WTC11 (cell line): Measurements from ENCODE around the gene SLIT1. TPM values are rescaled to one million over a fixed set of nuclear protein-coding genes. Genes with fewer than 3 reads are reported as not detected.

Source experiments
- ATAC-seq: fragments of 200-7000 bp; cut with Tn5 transposase; 2 replicates; pipeline ENCODE4 v1.10.0; 2021; ENCODE audit warnings: mild to moderate bottlenecking, moderate library complexity
- CTCF ChIA-PET: fragments of 300-600 bp; sonication (Branson Sonifier 250); formaldehyde crosslinking; loops from one replicate; lab custom pipeline; 2021; ENCODE audit warnings: antibody characterized with exemption; lab: Charles Lee
- POLR2A ChIA-PET: fragments of 350-600 bp; sonication (Branson Sonifier 250); formaldehyde crosslinking; loops from one replicate; lab custom pipeline; 2021; ENCODE audit warnings: antibody characterized with exemption; lab: Charles Lee
- DNase-seq: peaks from one replicate; pipeline ENCODE4 v3.0.0; 2021; ENCODE audit warnings: low spot score
- H3K27ac Mint-ChIP-seq: 2 replicates; pipeline ENCODE4 v1.8.0; 2021; ENCODE audit warnings: mixed read lengths
- H3K27me3 Mint-ChIP-seq: 2 replicates; pipeline ENCODE4 v1.8.0; 2021; ENCODE audit warnings: low read depth, mild to moderate bottlenecking, moderate library complexity, mixed read lengths
- H3K36me3 Mint-ChIP-seq: 2 replicates; pipeline ENCODE4 v1.8.0; 2021; ENCODE audit warnings: mixed read lengths
- H3K4me1 Mint-ChIP-seq: 2 replicates; pipeline ENCODE4 v1.8.0; 2022; ENCODE audit warnings: mixed read lengths
- H3K4me3 Mint-ChIP-seq: 2 replicates; pipeline ENCODE4 v1.8.0; 2021; ENCODE audit warnings: mild to moderate bottlenecking, moderate library complexity, mixed read lengths
- H3K9me3 Mint-ChIP-seq: 2 replicates; pipeline ENCODE4 v1.8.0; 2021; ENCODE audit warnings: mixed read lengths
- ATF3 ChIP-seq: sonication (generic); formaldehyde crosslinking; conservative IDR thresholded peaks from 2 replicates; pipeline ENCODE4 v1.8.1; 2022; ENCODE audit warnings: mild to moderate bottlenecking, missing genetic modification reagents
- E2F4 ChIP-seq: sonication (generic); formaldehyde crosslinking; IDR thresholded peaks from 2 replicates; pipeline ENCODE4 v1.8.1; 2022; ENCODE audit warnings: low read depth, mild to moderate bottlenecking, moderate library complexity, missing genetic modification reagents, borderline replicate concordance
- FOXP1 ChIP-seq: sonication (generic); formaldehyde crosslinking; IDR thresholded peaks from 2 replicates; pipeline ENCODE4 v1.8.0; 2022; ENCODE audit warnings: missing genetic modification reagents, mild to moderate bottlenecking, moderate library complexity, borderline replicate concordance
- HMGA2 ChIP-seq: fragments of 250-450 bp; sonication (Bioruptor Pico); IDR thresholded peaks from 2 replicates; pipeline ENCODE4 v1.4.0; 2021; ENCODE audit warnings: mild to moderate bottlenecking, moderate library complexity
- JUN ChIP-seq: sonication (generic); formaldehyde crosslinking; IDR thresholded peaks from 2 replicates; pipeline ENCODE4 v1.8.0; 2023; ENCODE audit warnings: mild to moderate bottlenecking, missing genetic modification reagents
- MYBL2 ChIP-seq: sonication (generic); formaldehyde crosslinking; IDR thresholded peaks from 2 replicates; pipeline ENCODE4 v1.8.1; 2023; ENCODE audit warnings: mild to moderate bottlenecking, moderate library complexity, missing genetic modification reagents
- NFE2L1 ChIP-seq: sonication (generic); formaldehyde crosslinking; IDR thresholded peaks from 2 replicates; pipeline ENCODE4 v1.8.1; 2023; ENCODE audit warnings: missing genetic modification reagents
- NR2C2 ChIP-seq: sonication (generic); formaldehyde crosslinking; IDR thresholded peaks from 2 replicates; pipeline ENCODE4 v1.8.0; 2022; ENCODE audit warnings: mild to moderate bottlenecking, missing genetic modification reagents
- PRDM15 ChIP-seq: sonication (generic); formaldehyde crosslinking; IDR thresholded peaks from 2 replicates; pipeline ENCODE4 v1.8.0; 2022; ENCODE audit warnings: missing genetic modification reagents
- RORB ChIP-seq: fragments of 250-450 bp; sonication (Bioruptor Pico); IDR thresholded peaks from 2 replicates; pipeline ENCODE4 v1.9.0; 2021; ENCODE audit warnings: mild to moderate bottlenecking
- ZMAT4 ChIP-seq: fragments of 250-450 bp; sonication (Bioruptor Pico); IDR thresholded peaks from 2 replicates; pipeline ENCODE4 v1.9.0; 2021; ENCODE audit warnings: mild to moderate bottlenecking
- ZNF138 ChIP-seq: sonication (generic); formaldehyde crosslinking; conservative IDR thresholded peaks from 2 replicates; pipeline ENCODE4 v1.8.1; 2022; ENCODE audit warnings: mild to moderate bottlenecking, moderate library complexity, missing genetic modification reagents
- ZNF219 ChIP-seq: sonication (generic); formaldehyde crosslinking; IDR thresholded peaks from 2 replicates; pipeline ENCODE4 v1.8.0; 2023; ENCODE audit warnings: missing genetic modification reagents, mild to moderate bottlenecking, borderline replicate concordance
- ZNF232 ChIP-seq: sonication (generic); formaldehyde crosslinking; IDR thresholded peaks from 2 replicates; pipeline ENCODE4 v1.8.0; 2022; ENCODE audit warnings: mild to moderate bottlenecking, missing genetic modification reagents
- ZNF263 ChIP-seq: sonication (generic); formaldehyde crosslinking; IDR thresholded peaks from 2 replicates; pipeline ENCODE4 v1.8.1; 2022; ENCODE audit warnings: low read depth, mild to moderate bottlenecking, moderate library complexity, missing genetic modification reagents
- ZNF532 ChIP-seq: fragments of 250-450 bp; sonication (Bioruptor Pico); IDR thresholded peaks from 2 replicates; pipeline ENCODE4 v1.9.0; 2021; ENCODE audit warnings: mild to moderate bottlenecking, borderline replicate concordance
- total RNA-seq: library from RNA; stranded (reverse); gene quantifications from 3 replicates; pipeline ENCODE4 v1.2.3, GENCODE V29; 2021

Gene SLIT1
- total RNA-seq, 1 experiment from 2014 or later: 1.6 TPM

GRCh38 chr10:97174276-97174775 is 11.4 kb downstream of the SLIT1 start (continued):
- TF ChIP-seq PRDM15 (CRISPR knock-in tag): no peak
- TF ChIP-seq ZNF263 (CRISPR knock-in tag): no peak

GRCh38 chr10:97173036-97173435 is 12.7 kb downstream of the SLIT1 start:
- Mint-ChIP-seq H3K36me3 (no peaks in the 10 kb centered on the region), H3K4me3 (no peak overlapping the region), H3K4me1 (peaks cover 10% of the 10 kb centered on the region; the same call in 1 of the 2 replicates), H3K27me3 (no peaks in the 10 kb centered on the region), H3K9me3 (no peaks in the 10 kb centered on the region), H3K27ac (no peak overlapping the region)
- no peak for DNase-seq
- ATAC-seq: no peak
- TF ChIP-seq ZNF232 (CRISPR knock-in tag): no peak
- TF ChIP-seq NR2C2 (CRISPR knock-in tag): no peak
- TF ChIP-seq ZNF532: no peak
- TF ChIP-seq E2F4 (CRISPR knock-in tag): no peak
- ChIA-PET CTCF (interaction anchor here (0.6 to 4.7 kb wide), 6 partner anchors 23 to 136 kb away, joined by 3 to 24 read pairs (median 6); no protein-coding TSS in a partner anchor), POLR2A (interaction anchor here (0.6 kb wide), 1 partner anchor 120 kb away, joined by 3 read pairs; no protein-coding TSS in a partner anchor)

- no peak overlapping the region for H3K27ac Mint-ChIP-seq
Observed at GRCh38 chr10:97171001-97171400, 14.8 kb downstream of the SLIT1 start.

More at GRCh38 chr10:97171001-97171400, 14.8 kb downstream of the SLIT1 start:
- H3K27me3 Mint-ChIP-seq: no peaks in the 10 kb centered on the region
- TF ChIP-seq JUN (CRISPR knock-in tag) (no peak), ZNF138 (CRISPR knock-in tag) (no peak), ATF3 (no peak), MYBL2 (CRISPR knock-in tag) (no peak), FOXP1 (CRISPR knock-in tag) (no peak), HMGA2 (CRISPR knock-in tag) (no peak), RORB (no peak), ZMAT4 (CRISPR knock-in tag) (no peak), ZNF219 (CRISPR knock-in tag) (no peak), NFE2L1 (no peak)
- CTCF ChIA-PET: interaction anchor here (0.9 to 4.7 kb wide), 6 partner anchors 8 to 98 kb away, joined by 3 to 24 read pairs (median 4); no protein-coding TSS in a partner anchor
- H3K36me3 Mint-ChIP-seq: no peaks in the 10 kb centered on the region
- POLR2A ChIA-PET: interaction anchor here (0.5 kb wide), 1 partner anchor 898 kb away, joined by 5 read pairs; no protein-coding TSS in a partner anchor
- no peak for DNase-seq
- H3K4me1 Mint-ChIP-seq: peaks cover 10% of the 10 kb centered on the region; the same call in 1 of the 2 replicates
- H3K9me3 Mint-ChIP-seq: no peaks in the 10 kb centered on the region
- no peak overlapping the region for H3K4me3 Mint-ChIP-seq
- no peak for ATAC-seq
